Upper lobe of left lung (tissue), 4 donors: ENCODE results near the gene FBXO27.

Experiments used
- EP300 ChIP-seq, 4 donors: sonication (generic); formaldehyde crosslinking; IDR thresholded peaks; one replicate each; pipeline ENCODE4 v1.5.1; 2017; ENCODE audit warnings: antibody characterized with exemption in 4 of 4, control low read depth in 2 of 4
- POLR2A ChIP-seq, 4 donors: fragments of 450-650 bp; IDR thresholded peaks; one replicate each; pipeline ENCODE4 v1.5.1; 2016 to 2017; ENCODE audit warnings: antibody characterized with exemption in 4 of 4, mild to moderate bottlenecking in 2 of 4
- TF ChIP-seq, protein P1 (sequence below), 6 experiments: fragments of 450-650 bp in 4 of 6; fragments of 200-600 bp in 2 of 6; sonication (generic) in 2 of 6; IDR thresholded peaks; one replicate each; pipeline ENCODE4 v1.5.1; 2016 to 2019; ENCODE audit warnings: antibody characterized with exemption in 6 of 6

DNA sequence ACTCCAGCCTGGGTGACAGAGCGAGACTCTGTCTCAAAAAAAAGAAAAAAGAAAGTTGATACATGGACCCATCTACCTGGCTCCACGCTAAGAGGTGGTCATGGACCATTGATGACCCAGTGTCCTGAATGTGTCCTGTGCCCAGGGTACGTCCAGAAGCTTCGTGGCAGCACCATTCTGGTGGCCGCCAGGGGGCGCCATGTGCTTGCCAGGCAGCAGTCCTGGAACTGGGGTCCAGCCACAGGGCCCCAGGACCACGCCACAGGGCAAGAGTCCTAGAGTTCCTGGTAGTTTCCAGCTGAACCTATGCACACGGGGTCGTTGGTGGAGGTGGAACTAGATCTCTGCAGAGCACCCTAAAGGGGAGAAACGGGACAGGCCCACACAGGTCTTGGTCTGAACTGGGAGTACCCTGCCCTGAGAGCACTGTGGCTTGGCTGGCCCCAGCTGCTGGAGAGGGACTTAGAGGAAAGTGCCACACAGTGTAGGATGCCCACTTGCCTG lies 19.9 kb upstream of the FBXO27 start:
- TF ChIP-seq, protein P1, sequence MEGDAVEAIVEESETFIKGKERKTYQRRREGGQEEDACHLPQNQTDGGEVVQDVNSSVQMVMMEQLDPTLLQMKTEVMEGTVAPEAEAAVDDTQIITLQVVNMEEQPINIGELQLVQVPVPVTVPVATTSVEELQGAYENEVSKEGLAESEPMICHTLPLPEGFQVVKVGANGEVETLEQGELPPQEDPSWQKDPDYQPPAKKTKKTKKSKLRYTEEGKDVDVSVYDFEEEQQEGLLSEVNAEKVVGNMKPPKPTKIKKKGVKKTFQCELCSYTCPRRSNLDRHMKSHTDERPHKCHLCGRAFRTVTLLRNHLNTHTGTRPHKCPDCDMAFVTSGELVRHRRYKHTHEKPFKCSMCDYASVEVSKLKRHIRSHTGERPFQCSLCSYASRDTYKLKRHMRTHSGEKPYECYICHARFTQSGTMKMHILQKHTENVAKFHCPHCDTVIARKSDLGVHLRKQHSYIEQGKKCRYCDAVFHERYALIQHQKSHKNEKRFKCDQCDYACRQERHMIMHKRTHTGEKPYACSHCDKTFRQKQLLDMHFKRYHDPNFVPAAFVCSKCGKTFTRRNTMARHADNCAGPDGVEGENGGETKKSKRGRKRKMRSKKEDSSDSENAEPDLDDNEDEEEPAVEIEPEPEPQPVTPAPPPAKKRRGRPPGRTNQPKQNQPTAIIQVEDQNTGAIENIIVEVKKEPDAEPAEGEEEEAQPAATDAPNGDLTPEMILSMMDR (IDR thresholded peaks at IDR 0.05) = peak; percentile 67 to 80 (median 74)
- TF ChIP-seq POLR2A (IDR thresholded peaks at IDR 0.05) (no peak), EP300 (IDR thresholded peaks at IDR 0.05) (no peak)
